Tibial artery (tissue), 4 donors: ENCODE data around the gene COA1.

Source experiments
- DNase-seq, 2 donors: peaks; one replicate each; pipeline ENCODE4 v3.0.0-alpha.2; 2019
- H3K27ac ChIP-seq, 2 donors: fragments of 200-600 bp; sonication (generic) in 1 of 2; 1 replicate in 1 of 2; 2 replicates in 1 of 2; pipeline ENCODE4 v1.5.1; 2018 to 2019; ENCODE audit warnings: mild to moderate bottlenecking in 1 of 2
- H3K27me3 ChIP-seq, 2 donors: fragments of 200-600 bp; sonication (generic) in 1 of 2; one replicate each; pipeline versions ENCODE4 v1.5.1 to v1.6.0; 2016 to 2019
- H3K36me3 ChIP-seq, 3 donors: fragments of 200-600 bp; sonication (generic) in 2 of 3; one replicate each; pipeline ENCODE4 v1.5.1; 2016 to 2019; ENCODE audit warnings: mild to moderate bottlenecking in 2 of 3
- H3K4me1 ChIP-seq, 4 donors: fragments of 200-600 bp; sonication (generic) in 2 of 4; 1 replicate in 3 of 4; 2 replicates in 1 of 4; pipeline ENCODE4 v1.5.1; 2016 to 2019
- H3K4me3 ChIP-seq, 2 donors: fragments of 200-600 bp; sonication (generic) in 1 of 2; 1 replicate in 1 of 2; 2 replicates in 1 of 2; pipeline ENCODE4 v1.5.1; 2018 to 2019; ENCODE audit warnings: mild to moderate bottlenecking in 2 of 2
- H3K9me3 ChIP-seq, 3 donors: fragments of 200-600 bp; sonication (generic) in 1 of 3; one replicate each; pipeline ENCODE4 v1.5.1; 2016 to 2019
- intact Hi-C: fragments of 100-400 bp; cut with DNase I; formaldehyde crosslinking; loops from one replicate; pipeline ENCODE4 v1.15.0; 2023; ENCODE audit warnings: low total_unique reads
- TF ChIP-seq, protein P1 (sequence below), 2 experiments: fragments of 200-600 bp in 1 of 2; fragments of 450-650 bp in 1 of 2; IDR thresholded peaks; one replicate each; pipeline ENCODE4 v1.5.1; 2017 to 2019; ENCODE audit warnings: antibody characterized with exemption in 2 of 2, mild to moderate bottlenecking in 1 of 2, moderate library complexity in 1 of 2

Gene COA1

DNA sequence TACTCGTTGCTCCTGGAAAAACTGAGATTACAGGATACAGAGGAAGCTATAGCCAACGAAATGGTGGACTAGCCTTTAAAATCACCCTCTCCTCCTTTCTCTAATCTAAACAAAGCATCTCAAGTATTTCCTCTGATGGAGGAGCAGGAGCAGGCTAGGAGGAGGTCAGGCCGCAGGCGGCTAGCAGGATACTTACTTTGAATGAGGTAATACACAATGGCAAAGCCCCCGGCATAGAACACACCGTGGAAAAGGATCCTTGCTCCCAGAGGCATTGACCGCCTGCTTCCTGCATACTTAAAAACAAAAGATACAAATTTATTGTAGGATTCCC is 82.0 kb downstream of the COA1 start:
- H3K27ac ChIP-seq, result peak overlapping the region; percentile 82 to 91
- H3K9me3 ChIP-seq, result no peaks in the 10 kb centered on the region
- H3K36me3 ChIP-seq, result peaks cover 0 to 21% (median 12%) of the 10 kb centered on the region in 3 donors
- no peaks in the 10 kb centered on the region for H3K27me3 ChIP-seq
- intact Hi-C loops, result loop anchor here (10.0 kb wide), 1 partner anchor 63 kb away; the partner anchor contains the start of gene STK17A
- H3K4me1 ChIP-seq, result peaks cover 0 to 86% (median 75%) of the 10 kb centered on the region in 4 donors
- peak overlapping the region; percentile 29 for H3K4me3 ChIP-seq
- DNase-seq, result no peak
- TF ChIP-seq, protein P1, sequence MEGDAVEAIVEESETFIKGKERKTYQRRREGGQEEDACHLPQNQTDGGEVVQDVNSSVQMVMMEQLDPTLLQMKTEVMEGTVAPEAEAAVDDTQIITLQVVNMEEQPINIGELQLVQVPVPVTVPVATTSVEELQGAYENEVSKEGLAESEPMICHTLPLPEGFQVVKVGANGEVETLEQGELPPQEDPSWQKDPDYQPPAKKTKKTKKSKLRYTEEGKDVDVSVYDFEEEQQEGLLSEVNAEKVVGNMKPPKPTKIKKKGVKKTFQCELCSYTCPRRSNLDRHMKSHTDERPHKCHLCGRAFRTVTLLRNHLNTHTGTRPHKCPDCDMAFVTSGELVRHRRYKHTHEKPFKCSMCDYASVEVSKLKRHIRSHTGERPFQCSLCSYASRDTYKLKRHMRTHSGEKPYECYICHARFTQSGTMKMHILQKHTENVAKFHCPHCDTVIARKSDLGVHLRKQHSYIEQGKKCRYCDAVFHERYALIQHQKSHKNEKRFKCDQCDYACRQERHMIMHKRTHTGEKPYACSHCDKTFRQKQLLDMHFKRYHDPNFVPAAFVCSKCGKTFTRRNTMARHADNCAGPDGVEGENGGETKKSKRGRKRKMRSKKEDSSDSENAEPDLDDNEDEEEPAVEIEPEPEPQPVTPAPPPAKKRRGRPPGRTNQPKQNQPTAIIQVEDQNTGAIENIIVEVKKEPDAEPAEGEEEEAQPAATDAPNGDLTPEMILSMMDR (IDR thresholded peaks at IDR 0.05), result no peak

DNA sequence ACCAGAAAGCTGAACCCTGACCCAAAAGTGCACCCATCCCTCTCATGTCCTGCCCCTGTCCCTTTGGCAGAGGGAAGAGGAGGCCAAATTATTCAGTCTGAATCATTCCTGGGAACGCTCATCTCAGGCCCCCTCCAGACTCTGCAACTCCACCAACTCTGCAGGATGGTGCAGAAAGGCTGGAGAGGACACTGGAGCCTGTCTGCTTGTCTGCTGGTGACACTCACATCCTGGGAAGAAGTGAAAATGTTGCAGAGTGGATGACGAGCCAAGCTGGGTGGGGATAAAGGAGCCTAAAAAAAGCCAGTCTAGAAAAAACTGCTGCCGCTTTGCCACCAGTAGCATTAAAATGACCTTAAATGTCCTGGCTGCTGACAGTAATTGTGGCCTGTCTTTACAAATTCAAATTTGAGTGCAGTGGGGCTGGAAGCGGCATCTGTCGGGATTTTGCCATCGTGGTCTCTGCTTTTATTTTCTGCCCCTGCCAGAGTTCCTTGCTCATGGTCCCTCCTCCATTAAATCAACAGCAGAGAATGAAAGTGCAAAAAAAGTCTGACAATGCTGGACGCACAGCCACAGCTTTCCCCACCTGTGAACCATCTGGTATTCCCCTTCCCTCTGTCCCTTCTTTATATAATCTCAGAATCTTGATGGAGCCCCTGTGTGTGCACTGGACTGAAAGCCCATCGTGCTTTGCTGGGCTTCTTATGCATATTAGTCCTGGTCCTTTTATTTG is 82.6 kb downstream of the COA1 start:
- H3K27me3 ChIP-seq, result no peaks in the 10 kb centered on the region
- DNase-seq, result peak in 1 of 2 donors; percentile 72
- H3K4me1 ChIP-seq, result peaks cover 0 to 83% (median 71%) of the 10 kb centered on the region in 4 donors
- TF ChIP-seq, protein P1 (IDR thresholded peaks at IDR 0.05), result no peak
- peak overlapping the region; percentile 82 to 91 for H3K27ac ChIP-seq
- H3K9me3 ChIP-seq, result no peaks in the 10 kb centered on the region
- intact Hi-C loops, result loop anchor here (10.0 kb wide), 1 partner anchor 62 kb away; the partner anchor contains the start of gene STK17A
- H3K36me3 ChIP-seq, result peaks cover 0 to 24% (median 13%) of the 10 kb centered on the region in 3 donors
- H3K4me3 ChIP-seq, result peak overlapping the region; percentile 29

DNA sequence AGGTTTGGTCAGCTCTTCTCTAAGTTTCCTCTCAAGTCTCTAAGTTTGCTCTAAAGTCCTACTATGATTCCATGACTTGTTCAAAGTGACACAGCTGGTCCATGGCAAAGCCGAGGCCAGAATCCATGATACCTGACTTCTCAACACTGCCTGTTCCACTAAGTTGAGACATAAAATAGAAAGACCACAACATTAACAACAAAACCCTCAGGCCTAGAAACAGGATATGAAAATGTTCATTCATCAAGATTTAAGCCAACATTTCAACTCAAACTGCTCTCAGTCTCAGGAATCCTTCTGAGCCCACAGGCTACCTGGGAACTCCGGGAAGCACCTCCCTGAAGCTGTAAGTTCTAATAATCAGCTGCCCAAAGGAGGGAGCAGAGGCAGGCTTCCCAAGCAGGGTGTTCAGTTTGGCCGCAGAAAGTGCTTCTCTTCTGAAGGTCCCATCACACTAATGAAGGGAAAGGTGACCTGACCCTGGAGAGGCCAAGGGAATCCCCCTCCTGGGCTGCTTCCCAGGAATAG is 83.6 kb downstream of the COA1 start:
- Histone ChIP-seq H3K27me3 (no peaks in the 10 kb centered on the region), H3K4me3 (no peak overlapping the region), H3K9me3 (no peaks in the 10 kb centered on the region), H3K36me3 (peaks cover 0 to 28% (median 16%) of the 10 kb centered on the region in 3 donors), H3K27ac (peak overlapping the region; percentile 82 to 91), H3K4me1 (peaks cover 0 to 79% (median 61%) of the 10 kb centered on the region in 4 donors)
- DNase-seq, result no peak
- TF ChIP-seq, protein P1 (IDR thresholded peaks at IDR 0.05), result no peak
- intact Hi-C loops, result loop anchor here (10.0 kb wide), 1 partner anchor 61 kb away; the partner anchor contains the start of gene STK17A

DNA sequence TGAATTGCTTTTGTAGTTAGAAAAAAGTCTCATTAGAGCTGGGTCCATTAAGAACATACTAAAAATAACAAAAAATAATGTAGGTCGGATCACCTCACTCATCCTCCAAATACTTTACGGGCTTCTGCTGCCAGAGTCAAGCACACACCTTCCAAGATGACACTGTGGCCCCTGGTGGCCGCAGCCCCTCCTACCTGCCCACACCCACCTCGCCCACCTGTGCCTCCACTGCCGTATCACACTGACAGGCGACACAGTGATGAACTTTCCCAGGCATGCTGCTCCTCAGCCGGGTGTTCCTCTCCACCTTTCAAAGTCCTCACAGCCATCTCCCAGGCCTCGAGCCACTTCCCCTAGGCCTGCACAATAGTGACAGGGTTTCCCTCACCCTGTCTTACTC is 85.5 kb downstream of the COA1 start:
- no peak overlapping the region for H3K4me3 ChIP-seq
- DNase-seq, result no peak
- peaks cover 0 to 79% (median 59%) of the 10 kb centered on the region in 4 donors for H3K4me1 ChIP-seq
- H3K9me3 ChIP-seq, result no peaks in the 10 kb centered on the region
- intact Hi-C loops, result loop anchor here (10.0 kb wide), 1 partner anchor 59 kb away; the partner anchor contains the start of gene STK17A
- H3K27ac ChIP-seq, result peak overlapping the region; percentile 2 to 91
- H3K36me3 ChIP-seq, result peaks cover 0 to 28% (median 16%) of the 10 kb centered on the region in 3 donors
- no peaks in the 10 kb centered on the region for H3K27me3 ChIP-seq
- TF ChIP-seq, protein P1 (IDR thresholded peaks at IDR 0.05), result no peak

DNA sequence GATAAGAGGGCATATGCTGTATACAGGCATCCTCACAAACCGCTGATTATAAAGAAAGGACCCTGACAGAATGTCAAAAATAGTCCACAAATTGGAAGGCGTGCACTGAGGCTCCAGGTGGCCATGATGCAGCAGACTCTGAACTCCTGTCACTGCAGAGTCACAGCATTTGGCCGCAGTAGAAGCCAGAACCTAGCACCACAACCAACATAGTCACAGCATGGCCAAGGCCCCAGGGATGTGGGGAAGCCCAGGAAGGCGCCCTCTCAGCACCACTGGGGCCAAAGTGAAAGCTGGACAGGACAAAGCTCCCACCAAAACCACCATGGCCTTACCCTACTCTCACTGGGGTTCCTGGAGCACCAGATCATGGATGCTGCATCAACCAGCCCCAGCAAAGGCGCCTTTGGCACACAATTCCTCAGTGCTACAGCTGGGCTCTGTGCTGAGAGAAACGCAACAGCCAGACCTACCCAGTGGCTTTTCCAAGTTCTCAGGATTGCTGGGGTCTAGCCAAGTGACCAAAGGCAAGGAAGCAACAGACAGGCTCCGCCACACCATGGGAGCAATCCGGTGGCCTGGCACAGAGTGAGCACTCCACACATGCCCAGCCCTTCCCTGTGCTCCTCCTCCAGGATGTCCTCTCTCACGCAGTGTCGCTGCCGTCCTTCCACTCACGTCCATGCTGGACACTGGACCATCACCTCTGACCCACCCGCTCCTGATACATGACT is 86.3 kb downstream of the COA1 start:
- H3K36me3 ChIP-seq, result peaks cover 0 to 28% (median 16%) of the 10 kb centered on the region in 3 donors
- no peak overlapping the region for H3K4me3 ChIP-seq
- intact Hi-C loops, result loop anchor here (10.0 kb wide), 1 partner anchor 58 kb away; the partner anchor contains the start of gene STK17A

More for the DNA sequence above, 86.3 kb downstream of the COA1 start:
- Histone ChIP-seq H3K27ac (peak overlapping the region; percentile 36 to 38), H3K4me1 (peaks cover 0 to 79% (median 51%) of the 10 kb centered on the region in 4 donors), H3K27me3 (no peaks in the 10 kb centered on the region), H3K9me3 (no peaks in the 10 kb centered on the region)
- TF ChIP-seq, protein P1 (IDR thresholded peaks at IDR 0.05), result no peak
- no peak for DNase-seq
